SK-N-SH (cell line): ENCODE measurements around the gene ETS1. TPM values are rescaled to one million over a fixed set of nuclear protein-coding genes. Genes with fewer than 3 reads are reported as not detected.

Source experiments
- CTCF ChIA-PET: fragments of 300-600, 350-600 bp; formaldehyde crosslinking; extraction: SDS; loops from one replicate; lab custom pipeline; 2021; lab: Yijun Ruan, JAX
- POLR2A ChIA-PET: fragments of 350-600 bp; sonication (Branson Sonifier 250); formaldehyde crosslinking; extraction: SDS; loops from one replicate; lab custom pipeline; 2020; ENCODE audit warnings: antibody characterized with exemption, inconsistent platforms; lab: Yijun Ruan, JAX
- DNase-seq: peaks from one replicate; pipeline ENCODE4 v3.0.0; 2012
- H2AFZ ChIP-seq: fragments of 200-600 bp; sonication (generic); 2 replicates; pipeline ENCODE4 v1.8.1; 2016; ENCODE audit warnings: antibody characterized with exemption, mild to moderate bottlenecking, low read depth
- H3F3A ChIP-seq: fragments of 200-600 bp; sonication (generic); replicated peaks from 2 replicates; pipeline ENCODE3; 2016; ENCODE audit warnings: antibody characterized with exemption, mild to moderate bottlenecking; ENCODE audit not compliant: insufficient read depth
- H3K27ac ChIP-seq, 2 experiments: fragments of 200-500 bp in 1 of 2; fragments of 200-600 bp in 1 of 2; sonication (Bioruptor generic) in 1 of 2; sonication (generic), shearing (Covaris generic) in 1 of 2; 2 replicates each; pipeline versions ENCODE4 v1.5.1 to v1.6.1; 2014 to 2016; ENCODE audit warnings: low read depth in 2 of 2, inconsistent platforms in 1 of 2, low read length in 1 of 2, mild to moderate bottlenecking in 1 of 2, mixed read lengths in 1 of 2
- H3K27me3 ChIP-seq: fragments of 200-600 bp; sonication (generic), shearing (Covaris generic); 2 replicates; pipeline ENCODE4 v1.6.1; 2016; ENCODE audit warnings: mixed run types; ENCODE audit not compliant: insufficient read depth
- H3K36me3 ChIP-seq, 2 experiments: fragments of 200-500 bp in 1 of 2; fragments of 200-600 bp in 1 of 2; sonication (Bioruptor generic) in 1 of 2; sonication (generic) in 1 of 2; replicated peaks in 1 of 2; 2 replicates each; pipeline versions ENCODE3 to v1.5.1; 2014 to 2016; ENCODE audit warnings: low read length in 1 of 2, mild to moderate bottlenecking in 1 of 2; ENCODE audit not compliant: insufficient read depth in 2 of 2, control insufficient read depth in 1 of 2
- H3K4me1 ChIP-seq, 2 experiments: fragments of 200-500 bp in 1 of 2; fragments of 200-600 bp in 1 of 2; sonication (Bioruptor generic) in 1 of 2; sonication (generic), shearing (Covaris generic) in 1 of 2; 2 replicates each; pipeline versions ENCODE4 v1.5.1 to v1.6.1; 2014 to 2016; ENCODE audit warnings: low read depth in 1 of 2, low read length in 1 of 2, mixed run types in 1 of 2; ENCODE audit not compliant: insufficient read depth in 2 of 2, control insufficient read depth in 1 of 2
- H3K4me2 ChIP-seq: fragments of 200-600 bp; sonication (generic), shearing (Covaris generic); 2 replicates; pipeline ENCODE4 v1.6.1; 2017; ENCODE audit warnings: mixed run types
- H3K4me3 ChIP-seq, 2 experiments: fragments of 200-500 bp in 1 of 2; fragments of 200-600 bp in 1 of 2; sonication (Bioruptor generic) in 1 of 2; sonication (generic), shearing (Covaris generic) in 1 of 2; 2 replicates each; pipeline versions ENCODE4 v1.5.1 to v1.8.1; 2014 to 2016; ENCODE audit warnings: low read depth in 2 of 2, inconsistent platforms in 1 of 2, low read length in 1 of 2, mild to moderate bottlenecking in 1 of 2, mixed read lengths in 1 of 2, moderate library complexity in 1 of 2
- H3K79me2 ChIP-seq: fragments of 200-600 bp; sonication (generic); 2 replicates; pipeline ENCODE4 v1.8.1; 2017; ENCODE audit warnings: mild to moderate bottlenecking; ENCODE audit not compliant: insufficient read depth
- H3K9ac ChIP-seq: fragments of 200-600 bp; sonication (generic); 2 replicates; pipeline ENCODE4 v1.6.1; 2017; ENCODE audit warnings: mixed run types
- H3K9me2 ChIP-seq: fragments of 200-600 bp; sonication (generic); 2 replicates; pipeline ENCODE4 v1.6.1; 2017; ENCODE audit warnings: mixed run types
- H3K9me3 ChIP-seq: fragments of 200-600 bp; sonication (generic); 2 replicates; pipeline ENCODE4 v1.6.1; 2017; ENCODE audit warnings: mixed run types, mild to moderate bottlenecking, moderate library complexity
- H4K20me1 ChIP-seq: fragments of 200-600 bp; sonication (generic); 2 replicates; pipeline ENCODE4 v1.6.1; 2017; ENCODE audit warnings: mild to moderate bottlenecking, mixed run types; ENCODE audit not compliant: insufficient read depth
- ELF1 ChIP-seq: IDR thresholded peaks from 2 replicates; pipeline ENCODE4 v1.4.0; 2012
- EP300 ChIP-seq, 2 experiments: IDR thresholded peaks; 2 replicates each; pipeline versions ENCODE4 v1.4.0 to v1.6.1; 2012; ENCODE audit warnings: borderline replicate concordance in 1 of 2, low read depth in 1 of 2, low read length in 1 of 2
- EZH2phosphoT487 ChIP-seq: fragments of 200-600 bp; sonication (generic); IDR thresholded peaks from 2 replicates; pipeline ENCODE4 v1.6.1; 2017; ENCODE audit warnings: low read depth, mixed run types, mild to moderate bottlenecking, antibody characterized with exemption, moderate library complexity, borderline replicate concordance
- FOSL2 ChIP-seq: IDR thresholded peaks from 2 replicates; pipeline ENCODE4 v1.4.0; 2012; ENCODE audit warnings: low read depth, mild to moderate bottlenecking, moderate library complexity, borderline replicate concordance
- FOXJ3 ChIP-seq: sonication (generic); formaldehyde crosslinking; IDR thresholded peaks from 2 replicates; pipeline ENCODE4 v1.5.1; 2020; ENCODE audit warnings: mild to moderate bottlenecking, missing genetic modification reagents
- GABPA ChIP-seq: IDR thresholded peaks from 2 replicates; pipeline ENCODE4 v1.4.0; 2012; ENCODE audit warnings: low read depth, mild to moderate bottlenecking
- MXI1 ChIP-seq: IDR thresholded peaks from 2 replicates; pipeline ENCODE4 v1.6.1; 2012; ENCODE audit warnings: mild to moderate bottlenecking, low read depth, low read length, improper control_type of control experiment
- NFIC ChIP-seq: IDR thresholded peaks from 2 replicates; pipeline ENCODE4 v1.4.0; 2012; ENCODE audit warnings: borderline replicate concordance
- RCOR1 ChIP-seq: fragments of 150-350 bp; IDR thresholded peaks from 2 replicates; pipeline ENCODE4 v1.6.1; 2017; ENCODE audit warnings: antibody characterized with exemption, low read length
- RFX5 ChIP-seq: IDR thresholded peaks from 2 replicates; pipeline ENCODE4 v1.6.1; 2012; ENCODE audit warnings: mild to moderate bottlenecking, improper control_type of control experiment, low read length
- SMC3 ChIP-seq: IDR thresholded peaks from 2 replicates; pipeline ENCODE4 v1.6.1; 2012; ENCODE audit warnings: low read depth, low read length, improper control_type of control experiment
- TEAD4 ChIP-seq: IDR thresholded peaks from 2 replicates; pipeline ENCODE4 v1.4.0; 2012; ENCODE audit warnings: mild to moderate bottlenecking, borderline replicate concordance; ENCODE audit not compliant: insufficient read depth
- WGBS: methylation state at CpG from one replicate; pipeline ENCODE4 v1.1.6; 2017; ENCODE audit warnings: low lambda C conversion rate; 5-methylcytosine and 5-hydroxymethylcytosine counted together
- polyA plus RNA-seq, 3 experiments: library from polyadenylated mRNA; depleted of rRNA; stranded (reverse); fragments of >200 nt; gene quantifications; 2 replicates each; pipeline ENCODE4 v1.2.3, GENCODE V29; 2012
- TF ChIP-seq, protein P1 (sequence below): IDR thresholded peaks from 2 replicates; pipeline ENCODE4; 2012
- TF ChIP-seq, protein P2 (sequence below): fragments of 200-600 bp; sonication (generic); IDR thresholded peaks from 2 replicates; pipeline ENCODE4 v1.6.1; 2017; ENCODE audit warnings: antibody characterized with exemption, mild to moderate bottlenecking, moderate library complexity
- TF ChIP-seq, protein P3 (sequence below): fragments of 150-350 bp; IDR thresholded peaks from 2 replicates; pipeline ENCODE4 v1.6.1; 2017; ENCODE audit warnings: antibody characterized with exemption, low read length, low read depth, borderline replicate concordance
- TF ChIP-seq, protein P4 (sequence below): IDR thresholded peaks from 2 replicates; pipeline ENCODE4 v1.4.0; 2012; ENCODE audit warnings: low read depth, borderline replicate concordance
- TF ChIP-seq, protein P5 (sequence below): IDR thresholded peaks from 2 replicates; pipeline ENCODE4 v1.4.0; 2012; ENCODE audit warnings: low read depth, borderline replicate concordance

ETS1 gene
- polyA plus RNA-seq, 1 of the 3 experiments (the other 2 are of a cell fraction), result 14.5 TPM

DNA sequence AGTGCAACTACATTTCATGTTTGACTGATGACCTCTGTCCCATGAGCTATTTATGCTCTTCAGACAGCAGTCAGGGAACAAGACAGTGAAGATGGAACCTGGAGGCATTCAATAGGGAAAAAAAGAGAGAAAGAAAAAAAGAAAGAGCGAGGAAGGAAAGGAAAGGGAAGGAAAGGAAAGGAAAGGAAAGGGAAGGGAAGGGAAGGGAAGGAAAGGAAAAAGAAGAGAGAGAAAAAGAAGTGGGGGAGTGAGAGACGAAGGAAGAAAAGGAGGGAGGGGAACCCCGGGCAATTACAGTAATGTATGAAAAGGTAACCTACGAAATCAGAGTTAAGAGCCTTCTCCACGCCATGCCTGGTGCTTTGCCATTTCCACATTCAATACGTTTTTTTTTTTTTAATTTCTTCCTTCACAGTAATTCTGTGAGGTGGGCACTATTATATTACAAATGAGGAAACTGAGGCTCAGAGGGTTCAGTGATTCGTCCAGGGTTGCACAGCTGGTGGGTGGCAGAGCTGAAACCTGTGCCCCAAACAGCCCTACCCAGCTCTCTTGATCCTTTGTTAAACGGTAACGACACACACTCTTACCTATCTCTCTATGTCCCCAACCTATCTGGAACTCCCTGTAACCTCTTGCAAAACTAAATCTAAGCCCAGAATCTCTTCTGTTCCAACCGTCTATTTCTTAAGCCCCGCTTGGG, 39.3 kb downstream of the ETS1 start:
- Histone ChIP-seq H3K4me1 (no peaks in the 10 kb centered on the region; a peak in 1 of 4 replicates), H3K9ac (no peak overlapping the region), H3K36me3 (no peaks in the 10 kb centered on the region), H3K27ac (no peak overlapping the region), H3K9me2 (no peaks in the 10 kb centered on the region), H4K20me1 (no peaks in the 10 kb centered on the region), H3K4me2 (no peak overlapping the region), H3K4me3 (no peak overlapping the region), H3K27me3 (no peaks in the 10 kb centered on the region), H2AFZ (no peak overlapping the region), H3F3A (no peaks in the 10 kb centered on the region), H3K9me3 (no peaks in the 10 kb centered on the region), H3K79me2 (no peaks in the 10 kb centered on the region)
- ChIA-PET POLR2A (no interaction called here), CTCF (interaction anchor here (0.6 kb wide), 1 partner anchor 226 kb away, joined by 3 read pairs; no protein-coding TSS in a partner anchor)
- TF ChIP-seq, protein P1, sequence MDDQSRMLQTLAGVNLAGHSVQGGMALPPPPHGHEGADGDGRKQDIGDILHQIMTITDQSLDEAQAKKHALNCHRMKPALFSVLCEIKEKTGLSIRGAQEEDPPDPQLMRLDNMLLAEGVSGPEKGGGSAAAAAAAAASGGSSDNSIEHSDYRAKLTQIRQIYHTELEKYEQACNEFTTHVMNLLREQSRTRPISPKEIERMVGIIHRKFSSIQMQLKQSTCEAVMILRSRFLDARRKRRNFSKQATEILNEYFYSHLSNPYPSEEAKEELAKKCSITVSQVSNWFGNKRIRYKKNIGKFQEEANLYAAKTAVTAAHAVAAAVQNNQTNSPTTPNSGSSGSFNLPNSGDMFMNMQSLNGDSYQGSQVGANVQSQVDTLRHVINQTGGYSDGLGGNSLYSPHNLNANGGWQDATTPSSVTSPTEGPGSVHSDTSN, result no peak
- no peak for TF ChIP-seq RCOR1
- no peak for TF ChIP-seq FOSL2
- TF ChIP-seq, protein P2, sequence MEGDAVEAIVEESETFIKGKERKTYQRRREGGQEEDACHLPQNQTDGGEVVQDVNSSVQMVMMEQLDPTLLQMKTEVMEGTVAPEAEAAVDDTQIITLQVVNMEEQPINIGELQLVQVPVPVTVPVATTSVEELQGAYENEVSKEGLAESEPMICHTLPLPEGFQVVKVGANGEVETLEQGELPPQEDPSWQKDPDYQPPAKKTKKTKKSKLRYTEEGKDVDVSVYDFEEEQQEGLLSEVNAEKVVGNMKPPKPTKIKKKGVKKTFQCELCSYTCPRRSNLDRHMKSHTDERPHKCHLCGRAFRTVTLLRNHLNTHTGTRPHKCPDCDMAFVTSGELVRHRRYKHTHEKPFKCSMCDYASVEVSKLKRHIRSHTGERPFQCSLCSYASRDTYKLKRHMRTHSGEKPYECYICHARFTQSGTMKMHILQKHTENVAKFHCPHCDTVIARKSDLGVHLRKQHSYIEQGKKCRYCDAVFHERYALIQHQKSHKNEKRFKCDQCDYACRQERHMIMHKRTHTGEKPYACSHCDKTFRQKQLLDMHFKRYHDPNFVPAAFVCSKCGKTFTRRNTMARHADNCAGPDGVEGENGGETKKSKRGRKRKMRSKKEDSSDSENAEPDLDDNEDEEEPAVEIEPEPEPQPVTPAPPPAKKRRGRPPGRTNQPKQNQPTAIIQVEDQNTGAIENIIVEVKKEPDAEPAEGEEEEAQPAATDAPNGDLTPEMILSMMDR, result no peak
- TF ChIP-seq EP300 (IDR thresholded peaks at IDR 0.05; ENCODE audit: borderline replicate concordance in 1 of 2, low read depth in 1 of 2, low read length in 1 of 2), result no peak
- TF ChIP-seq, protein P3, sequence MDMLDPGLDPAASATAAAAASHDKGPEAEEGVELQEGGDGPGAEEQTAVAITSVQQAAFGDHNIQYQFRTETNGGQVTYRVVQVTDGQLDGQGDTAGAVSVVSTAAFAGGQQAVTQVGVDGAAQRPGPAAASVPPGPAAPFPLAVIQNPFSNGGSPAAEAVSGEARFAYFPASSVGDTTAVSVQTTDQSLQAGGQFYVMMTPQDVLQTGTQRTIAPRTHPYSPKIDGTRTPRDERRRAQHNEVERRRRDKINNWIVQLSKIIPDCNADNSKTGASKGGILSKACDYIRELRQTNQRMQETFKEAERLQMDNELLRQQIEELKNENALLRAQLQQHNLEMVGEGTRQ, result no peak
- TF ChIP-seq EZH2phosphoT487, result no peak
- TF ChIP-seq FOXJ3 (CRISPR knock-in tag), result no peak
- DNase-seq, result no peak
- 87% methylated on average over 11 of the region's 11 CpGs for WGBS

DNA sequence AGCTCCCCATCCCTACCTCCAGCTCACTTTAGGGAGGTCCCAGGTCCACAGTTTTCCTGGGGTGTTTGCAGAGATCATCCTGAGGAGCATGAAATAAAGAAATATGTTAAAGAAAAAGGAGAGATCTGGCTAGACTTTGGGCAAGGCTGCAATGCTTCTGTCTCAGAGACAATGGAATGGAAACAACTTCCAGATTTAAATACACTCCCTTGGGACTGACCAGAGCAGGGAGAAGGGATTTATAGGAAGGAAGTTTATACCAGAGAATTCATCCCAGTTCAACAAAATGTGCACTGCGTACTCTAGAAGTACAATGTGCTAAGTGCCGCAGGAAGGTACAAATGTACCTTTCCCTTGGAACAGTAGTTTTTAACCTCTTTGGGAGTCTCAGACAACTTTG, 40.4 kb downstream of the ETS1 start:
- Histone ChIP-seq H3K9me3 (no peaks in the 10 kb centered on the region), H2AFZ (no peak overlapping the region), H4K20me1 (no peaks in the 10 kb centered on the region), H3K36me3 (no peaks in the 10 kb centered on the region), H3K27ac (no peak overlapping the region), H3K4me1 (no peaks in the 10 kb centered on the region; a peak in 1 of 4 replicates), H3K9me2 (no peaks in the 10 kb centered on the region), H3F3A (no peaks in the 10 kb centered on the region), H3K9ac (no peak overlapping the region), H3K4me3 (no peak overlapping the region), H3K79me2 (no peaks in the 10 kb centered on the region), H3K4me2 (no peak overlapping the region), H3K27me3 (no peaks in the 10 kb centered on the region)
- no peak for DNase-seq
- CTCF ChIA-PET, result interaction anchor here (1.7 kb wide), 1 partner anchor 10 kb away, joined by 5 read pairs; no protein-coding TSS in a partner anchor
- WGBS, result 97% methylated on average over 2 of the region's 2 CpGs
- POLR2A ChIA-PET, result no interaction called here
- TF ChIP-seq TEAD4 (no peak), ELF1 (no peak), GABPA (no peak), SMC3 (no peak), RFX5 (no peak), EZH2phosphoT487 (no peak), NFIC (no peak), MXI1 (no peak)
- TF ChIP-seq, protein P4, sequence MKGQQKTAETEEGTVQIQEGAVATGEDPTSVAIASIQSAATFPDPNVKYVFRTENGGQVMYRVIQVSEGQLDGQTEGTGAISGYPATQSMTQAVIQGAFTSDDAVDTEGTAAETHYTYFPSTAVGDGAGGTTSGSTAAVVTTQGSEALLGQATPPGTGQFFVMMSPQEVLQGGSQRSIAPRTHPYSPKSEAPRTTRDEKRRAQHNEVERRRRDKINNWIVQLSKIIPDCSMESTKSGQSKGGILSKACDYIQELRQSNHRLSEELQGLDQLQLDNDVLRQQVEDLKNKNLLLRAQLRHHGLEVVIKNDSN, result no peak
- TF ChIP-seq, protein P1, result no peak
- TF ChIP-seq, protein P3, result no peak
- TF ChIP-seq, protein P5, sequence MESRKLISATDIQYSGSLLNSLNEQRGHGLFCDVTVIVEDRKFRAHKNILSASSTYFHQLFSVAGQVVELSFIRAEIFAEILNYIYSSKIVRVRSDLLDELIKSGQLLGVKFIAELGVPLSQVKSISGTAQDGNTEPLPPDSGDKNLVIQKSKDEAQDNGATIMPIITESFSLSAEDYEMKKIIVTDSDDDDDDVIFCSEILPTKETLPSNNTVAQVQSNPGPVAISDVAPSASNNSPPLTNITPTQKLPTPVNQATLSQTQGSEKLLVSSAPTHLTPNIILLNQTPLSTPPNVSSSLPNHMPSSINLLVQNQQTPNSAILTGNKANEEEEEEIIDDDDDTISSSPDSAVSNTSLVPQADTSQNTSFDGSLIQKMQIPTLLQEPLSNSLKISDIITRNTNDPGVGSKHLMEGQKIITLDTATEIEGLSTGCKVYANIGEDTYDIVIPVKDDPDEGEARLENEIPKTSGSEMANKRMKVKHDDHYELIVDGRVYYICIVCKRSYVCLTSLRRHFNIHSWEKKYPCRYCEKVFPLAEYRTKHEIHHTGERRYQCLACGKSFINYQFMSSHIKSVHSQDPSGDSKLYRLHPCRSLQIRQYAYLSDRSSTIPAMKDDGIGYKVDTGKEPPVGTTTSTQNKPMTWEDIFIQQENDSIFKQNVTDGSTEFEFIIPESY, result no peak
